HepG2 (cell line): Measurements from ENCODE around the gene CNNM1. TPM values are rescaled to one million over a fixed set of nuclear protein-coding genes. Genes with fewer than 3 reads are reported as not detected.

Experiments
- DPF2 ChIP-seq: sonication (generic); formaldehyde crosslinking; IDR thresholded peaks from 2 replicates; pipeline ENCODE4 v1.4.0; 2020; ENCODE audit warnings: mild to moderate bottlenecking, low read depth, missing genetic modification reagents, borderline replicate concordance
- EP300 ChIP-seq, 3 experiments: sonication (generic) in 1 of 3; formaldehyde crosslinking in 1 of 3; IDR thresholded peaks; 2 replicates each; pipeline versions ENCODE4 v1.5.1 to v1.6.1; 2011 to 2020; ENCODE audit warnings: low read depth in 2 of 3, low read length in 2 of 3, borderline replicate concordance in 1 of 3, improper control_type of control experiment in 1 of 3, mild to moderate bottlenecking in 1 of 3, missing genetic modification reagents in 1 of 3, moderate library complexity in 1 of 3
- FOXJ3 ChIP-seq: sonication (generic); formaldehyde crosslinking; IDR thresholded peaks from 2 replicates; pipeline ENCODE4 v1.4.0; 2020; ENCODE audit warnings: missing genetic modification reagents, mild to moderate bottlenecking, borderline replicate concordance
- GATAD1 ChIP-seq: IDR thresholded peaks from 2 replicates; pipeline ENCODE4 v1.6.1; 2016; ENCODE audit warnings: missing genetic modification reagents, missing compliant biosample characterization
- HMG20B ChIP-seq: conservative IDR thresholded peaks from 2 replicates; pipeline ENCODE4 v1.6.1; 2016; ENCODE audit warnings: missing genetic modification reagents, missing compliant biosample characterization
- LCORL ChIP-seq, 2 experiments: fragments of 450-650 bp in 1 of 2; sonication (generic) in 1 of 2; formaldehyde crosslinking in 1 of 2; IDR thresholded peaks; 2 replicates each; pipeline versions ENCODE4 v1.5.0 to v1.6.1; 2017 to 2020; ENCODE audit warnings: antibody characterized with exemption in 1 of 2, missing genetic modification reagents in 1 of 2
- MED1 ChIP-seq: sonication (generic); formaldehyde crosslinking; IDR thresholded peaks from 2 replicates; pipeline ENCODE4 v1.4.0; 2020; ENCODE audit warnings: missing genetic modification reagents
- PPARG ChIP-seq: conservative IDR thresholded peaks from 2 replicates; pipeline ENCODE4 v1.6.1; 2016; ENCODE audit warnings: missing biosample characterization, missing genetic modification reagents
- SOX6 ChIP-seq, 2 experiments: fragments of 450-650 bp in 1 of 2; sonication (generic) in 1 of 2; formaldehyde crosslinking in 1 of 2; IDR thresholded peaks; 2 replicates each; pipeline versions ENCODE4 v1.4.0 to v1.6.1; 2017 to 2020; ENCODE audit warnings: antibody characterized with exemption in 1 of 2, mild to moderate bottlenecking in 1 of 2, missing genetic modification reagents in 1 of 2
- ZFP36L2 ChIP-seq: sonication (generic); formaldehyde crosslinking; IDR thresholded peaks from 2 replicates; pipeline ENCODE4 v1.4.0; 2020; ENCODE audit warnings: missing genetic modification reagents
- ZNF552 ChIP-seq: sonication (generic); formaldehyde crosslinking; IDR thresholded peaks from 2 replicates; pipeline ENCODE4 v1.9.0; 2022; ENCODE audit warnings: missing genetic modification reagents, mild to moderate bottlenecking, borderline replicate concordance
- ZNF567 ChIP-seq: sonication (generic); formaldehyde crosslinking; IDR thresholded peaks from 2 replicates; pipeline ENCODE4 v1.8.1; 2023; ENCODE audit warnings: mild to moderate bottlenecking, missing genetic modification reagents, borderline replicate concordance
- polyA plus RNA-seq, 8 experiments: library from polyadenylated mRNA; depleted of rRNA in 3 of 8; stranded (reverse) in 7 of 8; unstranded in 1 of 8; fragments of >200 nt; fragmentation: Illumina TruSeq in 4 of 8; extraction: Trizol in 4 of 8; gene quantifications; 2 replicates each; pipeline versions ENCODE4 v1.2.1 to v1.2.3, GENCODE V29; 2011 to 2016; ENCODE audit warnings: low read depth in 4 of 8, missing spikeins in 1 of 8, mixed read lengths in 1 of 8; ENCODE audit not compliant: insufficient read depth in 1 of 8
- total RNA-seq, 5 experiments: library from RNA; depleted of rRNA; stranded (reverse); fragments of >200 nt; fragmentation: Illumina TruSeq; extraction: Trizol; gene quantifications; 2 replicates each; pipeline ENCODE4 v1.2.3, GENCODE V29; 2016; ENCODE audit warnings: low read depth in 1 of 5
- TF ChIP-seq, protein P1 (sequence below): sonication (generic); formaldehyde crosslinking; IDR thresholded peaks from 2 replicates; pipeline ENCODE4 v1.5.0; 2020; ENCODE audit warnings: mild to moderate bottlenecking, missing genetic modification reagents, borderline replicate concordance
- TF ChIP-seq, protein P2 (sequence below): sonication (generic); formaldehyde crosslinking; IDR thresholded peaks from 2 replicates; pipeline ENCODE4 v1.4.0; 2020; ENCODE audit warnings: missing genetic modification reagents
- TF ChIP-seq, protein P3 (sequence below): IDR thresholded peaks from 2 replicates; pipeline ENCODE4 v1.6.1; 2016; ENCODE audit warnings: low read depth, control low read depth
- TF ChIP-seq, protein P4 (sequence below): sonication (generic); formaldehyde crosslinking; IDR thresholded peaks from 2 replicates; pipeline ENCODE4 v1.4.0; 2020; ENCODE audit warnings: missing genetic modification reagents

Gene CNNM1
- total and polyA plus RNA-seq, 2 of the 13 experiments (the other 11 are each of a cell fraction or from before 2014, with no cell fraction given), result 4.3 to 9.6 TPM

DNA sequence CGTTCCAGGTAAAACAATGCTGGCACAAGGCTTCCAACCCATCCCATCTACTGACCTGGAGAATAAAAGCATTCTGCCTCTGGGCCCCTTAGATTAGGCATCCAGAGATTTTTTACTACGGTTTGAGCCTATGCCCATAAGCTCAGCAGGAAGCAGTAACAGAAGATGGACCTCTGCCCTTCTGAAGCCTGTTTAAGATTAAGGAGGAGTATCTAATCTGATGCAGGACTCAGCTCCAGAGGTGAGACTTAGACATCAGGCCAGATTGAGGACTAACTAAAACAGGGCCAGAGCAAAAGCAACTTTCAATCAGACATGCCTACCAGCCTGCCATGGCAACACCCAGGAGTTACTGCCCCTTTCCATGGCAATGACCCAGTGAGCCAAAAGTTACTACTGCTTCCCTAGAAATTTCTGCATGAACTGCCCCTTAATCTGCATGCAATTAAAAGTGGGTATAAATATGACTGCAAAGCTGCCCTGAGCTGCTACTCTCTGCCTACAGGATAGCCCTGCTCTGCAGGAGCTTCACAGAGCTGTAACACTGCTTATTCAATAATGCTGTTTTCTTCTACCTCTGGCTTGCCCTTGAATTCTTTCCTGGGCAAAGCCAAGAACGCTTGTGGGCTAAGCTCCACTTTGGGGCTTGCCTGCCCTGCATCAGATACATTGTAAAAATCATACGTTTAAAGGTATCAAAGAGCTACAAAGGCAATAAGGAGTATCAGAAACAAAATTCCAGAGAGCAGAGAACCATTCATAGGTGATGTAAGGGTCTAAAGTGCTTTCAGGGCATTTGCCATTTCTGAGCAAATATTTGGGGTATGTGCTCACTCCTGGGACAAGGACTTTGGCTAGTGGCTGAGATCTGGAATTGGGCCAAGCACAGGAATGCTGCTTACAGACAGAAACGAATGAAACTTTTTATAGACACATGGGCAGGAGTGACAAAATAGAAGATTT lies 25.0 kb upstream of the CNNM1 start (continued):
- TF ChIP-seq, protein P1, sequence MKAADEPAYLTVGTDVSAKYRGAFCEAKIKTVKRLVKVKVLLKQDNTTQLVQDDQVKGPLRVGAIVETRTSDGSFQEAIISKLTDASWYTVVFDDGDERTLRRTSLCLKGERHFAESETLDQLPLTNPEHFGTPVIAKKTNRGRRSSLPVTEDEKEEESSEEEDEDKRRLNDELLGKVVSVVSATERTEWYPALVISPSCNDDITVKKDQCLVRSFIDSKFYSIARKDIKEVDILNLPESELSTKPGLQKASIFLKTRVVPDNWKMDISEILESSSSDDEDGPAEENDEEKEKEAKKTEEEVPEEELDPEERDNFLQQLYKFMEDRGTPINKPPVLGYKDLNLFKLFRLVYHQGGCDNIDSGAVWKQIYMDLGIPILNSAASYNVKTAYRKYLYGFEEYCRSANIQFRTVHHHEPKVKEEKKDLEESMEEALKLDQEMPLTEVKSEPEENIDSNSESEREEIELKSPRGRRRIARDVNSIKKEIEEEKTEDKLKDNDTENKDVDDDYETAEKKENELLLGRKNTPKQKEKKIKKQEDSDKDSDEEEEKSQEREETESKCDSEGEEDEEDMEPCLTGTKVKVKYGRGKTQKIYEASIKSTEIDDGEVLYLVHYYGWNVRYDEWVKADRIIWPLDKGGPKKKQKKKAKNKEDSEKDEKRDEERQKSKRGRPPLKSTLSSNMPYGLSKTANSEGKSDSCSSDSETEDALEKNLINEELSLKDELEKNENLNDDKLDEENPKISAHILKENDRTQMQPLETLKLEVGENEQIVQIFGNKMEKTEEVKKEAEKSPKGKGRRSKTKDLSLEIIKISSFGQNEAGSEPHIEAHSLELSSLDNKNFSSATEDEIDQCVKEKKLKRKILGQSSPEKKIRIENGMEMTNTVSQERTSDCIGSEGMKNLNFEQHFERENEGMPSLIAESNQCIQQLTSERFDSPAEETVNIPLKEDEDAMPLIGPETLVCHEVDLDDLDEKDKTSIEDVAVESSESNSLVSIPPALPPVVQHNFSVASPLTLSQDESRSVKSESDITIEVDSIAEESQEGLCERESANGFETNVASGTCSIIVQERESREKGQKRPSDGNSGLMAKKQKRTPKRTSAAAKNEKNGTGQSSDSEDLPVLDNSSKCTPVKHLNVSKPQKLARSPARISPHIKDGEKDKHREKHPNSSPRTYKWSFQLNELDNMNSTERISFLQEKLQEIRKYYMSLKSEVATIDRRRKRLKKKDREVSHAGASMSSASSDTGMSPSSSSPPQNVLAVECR (CRISPR knock-in tag), result peak; percentile 20; the same call in 1 of the 2 replicates
- TF ChIP-seq, protein P2, sequence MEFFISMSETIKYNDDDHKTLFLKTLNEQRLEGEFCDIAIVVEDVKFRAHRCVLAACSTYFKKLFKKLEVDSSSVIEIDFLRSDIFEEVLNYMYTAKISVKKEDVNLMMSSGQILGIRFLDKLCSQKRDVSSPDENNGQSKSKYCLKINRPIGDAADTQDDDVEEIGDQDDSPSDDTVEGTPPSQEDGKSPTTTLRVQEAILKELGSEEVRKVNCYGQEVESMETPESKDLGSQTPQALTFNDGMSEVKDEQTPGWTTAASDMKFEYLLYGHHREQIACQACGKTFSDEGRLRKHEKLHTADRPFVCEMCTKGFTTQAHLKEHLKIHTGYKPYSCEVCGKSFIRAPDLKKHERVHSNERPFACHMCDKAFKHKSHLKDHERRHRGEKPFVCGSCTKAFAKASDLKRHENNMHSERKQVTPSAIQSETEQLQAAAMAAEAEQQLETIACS (CRISPR knock-in tag), result no peak
- TF ChIP-seq SOX6 (IDR thresholded peaks at IDR 0.05), result no peak
- peak; percentile 60; the same call in 1 of the 2 replicates for TF ChIP-seq SOX6 (CRISPR knock-in tag; IDR thresholded peaks at IDR 0.05)
- TF ChIP-seq FOXJ3 (CRISPR knock-in tag), result peak; percentile 22; the same call in 1 of the 2 replicates
- peak; percentile 76; the same call in 1 of the 2 replicates for TF ChIP-seq DPF2
- TF ChIP-seq ZNF567 (CRISPR knock-in tag), result no peak
- TF ChIP-seq, protein P3, sequence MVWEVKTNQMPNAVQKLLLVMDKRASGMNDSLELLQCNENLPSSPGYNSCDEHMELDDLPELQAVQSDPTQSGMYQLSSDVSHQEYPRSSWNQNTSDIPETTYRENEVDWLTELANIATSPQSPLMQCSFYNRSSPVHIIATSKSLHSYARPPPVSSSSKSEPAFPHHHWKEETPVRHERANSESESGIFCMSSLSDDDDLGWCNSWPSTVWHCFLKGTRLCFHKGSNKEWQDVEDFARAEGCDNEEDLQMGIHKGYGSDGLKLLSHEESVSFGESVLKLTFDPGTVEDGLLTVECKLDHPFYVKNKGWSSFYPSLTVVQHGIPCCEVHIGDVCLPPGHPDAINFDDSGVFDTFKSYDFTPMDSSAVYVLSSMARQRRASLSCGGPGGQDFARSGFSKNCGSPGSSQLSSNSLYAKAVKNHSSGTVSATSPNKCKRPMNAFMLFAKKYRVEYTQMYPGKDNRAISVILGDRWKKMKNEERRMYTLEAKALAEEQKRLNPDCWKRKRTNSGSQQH (CRISPR knock-in tag), result no peak
- TF ChIP-seq HMG20B (CRISPR knock-in tag), result 0 out of 2 replicates have a peak, but pooled peaks have one; percentile 26
- peak in 1 of 2 experiments; percentile 82; a peak in 3 of 4 replicates for TF ChIP-seq EP300 (IDR thresholded peaks at IDR 0.05; ENCODE audit: low read depth in 2 of 2, low read length in 2 of 2)
- TF ChIP-seq EP300 (CRISPR knock-in tag; IDR thresholded peaks at IDR 0.05; ENCODE audit: borderline replicate concordance), result peak; percentile 36; the same call in 1 of the 2 replicates
- TF ChIP-seq LCORL (IDR thresholded peaks at IDR 0.05), result 0 out of 2 replicates have a peak, but pooled peaks have one; percentile 23
- TF ChIP-seq LCORL (CRISPR knock-in tag; IDR thresholded peaks at IDR 0.05), result peak; percentile 93
- no peak for TF ChIP-seq GATAD1 (CRISPR knock-in tag)
- TF ChIP-seq, protein P4, sequence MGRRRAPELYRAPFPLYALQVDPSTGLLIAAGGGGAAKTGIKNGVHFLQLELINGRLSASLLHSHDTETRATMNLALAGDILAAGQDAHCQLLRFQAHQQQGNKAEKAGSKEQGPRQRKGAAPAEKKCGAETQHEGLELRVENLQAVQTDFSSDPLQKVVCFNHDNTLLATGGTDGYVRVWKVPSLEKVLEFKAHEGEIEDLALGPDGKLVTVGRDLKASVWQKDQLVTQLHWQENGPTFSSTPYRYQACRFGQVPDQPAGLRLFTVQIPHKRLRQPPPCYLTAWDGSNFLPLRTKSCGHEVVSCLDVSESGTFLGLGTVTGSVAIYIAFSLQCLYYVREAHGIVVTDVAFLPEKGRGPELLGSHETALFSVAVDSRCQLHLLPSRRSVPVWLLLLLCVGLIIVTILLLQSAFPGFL, result no peak
- peak; percentile 42; the same call in 1 of the 2 replicates for TF ChIP-seq MED1 (CRISPR knock-in tag)
- TF ChIP-seq ZNF552, result no peak
- 0 out of 2 replicates have a peak, but pooled peaks have one; percentile 35 for TF ChIP-seq PPARG (CRISPR knock-in tag)
- TF ChIP-seq ZFP36L2 (CRISPR knock-in tag), result no peak
